MCF 10A (cell line): ENCODE measurements around the gene TMEM135. TPM values are rescaled to one million over a fixed set of nuclear protein-coding genes. Genes with fewer than 3 reads are reported as not detected.

Source experiments
- BruUV-seq: library from RNA; stranded (reverse); fragments of 400-500 nt; replicated peaks from 2 replicates; lab custom pipeline; 2021; lab: Mats Ljungman, UMichigan
- CTCF ChIA-PET: fragments of 300-600 bp; sonication (Branson Sonifier 250); formaldehyde crosslinking; extraction: SDS; loops from one replicate; lab custom pipeline; 2021; ENCODE audit warnings: antibody characterized with exemption, inconsistent platforms; lab: Yijun Ruan, JAX
- POLR2A ChIA-PET: fragments of 300-600, 350-650 bp; sonication (Branson Sonifier 250); formaldehyde crosslinking; extraction: SDS; loops from one replicate; lab custom pipeline; 2020; ENCODE audit warnings: antibody characterized with exemption, inconsistent platforms; lab: Yijun Ruan, JAX
- DNase-seq: peaks from one replicate; pipeline ENCODE4 v3.0.0-alpha.2; 2018; ENCODE audit not compliant: unreplicated experiment
- H3K27ac Mint-ChIP-seq: one replicate; pipeline ENCODE4 v1.8.0; 2022; ENCODE audit warnings: mild to moderate bottlenecking, low read depth, mixed read lengths; ENCODE audit not compliant: unreplicated experiment
- H3K27me3 Mint-ChIP-seq: one replicate; pipeline ENCODE4 v1.8.0; 2022; ENCODE audit warnings: mixed read lengths; ENCODE audit not compliant: insufficient read depth, unreplicated experiment
- H3K36me3 Mint-ChIP-seq: one replicate; pipeline ENCODE4 v1.8.0; 2022; ENCODE audit warnings: mild to moderate bottlenecking, moderate library complexity, mixed read lengths; ENCODE audit not compliant: insufficient read depth, unreplicated experiment
- H3K4me1 Mint-ChIP-seq: one replicate; pipeline ENCODE4 v1.8.0; 2022; ENCODE audit warnings: mixed read lengths; ENCODE audit not compliant: insufficient read depth, unreplicated experiment
- H3K4me3 Mint-ChIP-seq: one replicate; pipeline ENCODE4 v1.8.0; 2022; ENCODE audit warnings: mild to moderate bottlenecking, moderate library complexity, mixed read lengths; ENCODE audit not compliant: unreplicated experiment
- H3K9me3 Mint-ChIP-seq: one replicate; pipeline ENCODE4 v1.8.0; 2022; ENCODE audit warnings: mixed read lengths; ENCODE audit not compliant: unreplicated experiment
- intact Hi-C: fragments of 100-400 bp; cut with micrococcal nuclease; formaldehyde crosslinking; loops from 2 replicates; pipeline ENCODE4 v1.14.1; 2022
- total RNA-seq: library from RNA; stranded (reverse); gene quantifications from 2 replicates; pipeline ENCODE4 v1.2.3, GENCODE V29; 2022
- TF ChIP-seq, protein P1 (sequence below): fragments of 200-600 bp; IDR thresholded peaks from one replicate; pipeline ENCODE4 v1.8.0; 2022; ENCODE audit warnings: antibody characterized with exemption, mild to moderate bottlenecking; ENCODE audit not compliant: unreplicated experiment

Gene TMEM135
- total RNA-seq, 1 experiment from 2014 or later = 10.7 TPM

DNA sequence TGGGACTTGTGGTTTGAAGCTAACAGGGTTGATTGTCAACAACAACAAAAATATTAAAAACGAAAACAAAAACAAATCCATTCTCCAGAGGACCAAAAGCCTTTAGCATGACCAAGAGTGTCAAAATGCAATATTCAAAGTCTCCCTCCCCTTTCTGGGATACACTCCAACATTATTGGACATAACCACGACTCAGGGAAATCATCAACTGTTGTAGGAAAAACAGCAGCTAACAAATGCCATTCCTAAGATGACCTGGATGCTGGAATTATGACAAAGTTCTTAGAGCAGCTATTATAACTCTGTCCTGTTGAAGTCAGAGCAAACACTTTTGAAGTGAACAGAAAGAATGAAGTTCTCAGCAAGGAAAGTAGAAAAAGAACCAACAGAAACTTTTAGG is 143.0 kb downstream of the TMEM135 start:
- intact Hi-C loops = no loop called here
- POLR2A ChIA-PET = interaction anchor here (0.7 kb wide), 1 partner anchor 43 kb away, joined by 3 read pairs; no protein-coding TSS in a partner anchor
- Mint-ChIP-seq H3K36me3 (no peaks in the 10 kb centered on the region), H3K9me3 (peaks cover 7% of the 10 kb centered on the region), H3K27me3 (no peaks in the 10 kb centered on the region), H3K27ac (no peak overlapping the region), H3K4me3 (no peak overlapping the region), H3K4me1 (peaks cover 8% of the 10 kb centered on the region)
- CTCF ChIA-PET = interaction anchor here (0.7 kb wide), 1 partner anchor 121 kb away, joined by 3 read pairs; no protein-coding TSS in a partner anchor
- TF ChIP-seq, protein P1, sequence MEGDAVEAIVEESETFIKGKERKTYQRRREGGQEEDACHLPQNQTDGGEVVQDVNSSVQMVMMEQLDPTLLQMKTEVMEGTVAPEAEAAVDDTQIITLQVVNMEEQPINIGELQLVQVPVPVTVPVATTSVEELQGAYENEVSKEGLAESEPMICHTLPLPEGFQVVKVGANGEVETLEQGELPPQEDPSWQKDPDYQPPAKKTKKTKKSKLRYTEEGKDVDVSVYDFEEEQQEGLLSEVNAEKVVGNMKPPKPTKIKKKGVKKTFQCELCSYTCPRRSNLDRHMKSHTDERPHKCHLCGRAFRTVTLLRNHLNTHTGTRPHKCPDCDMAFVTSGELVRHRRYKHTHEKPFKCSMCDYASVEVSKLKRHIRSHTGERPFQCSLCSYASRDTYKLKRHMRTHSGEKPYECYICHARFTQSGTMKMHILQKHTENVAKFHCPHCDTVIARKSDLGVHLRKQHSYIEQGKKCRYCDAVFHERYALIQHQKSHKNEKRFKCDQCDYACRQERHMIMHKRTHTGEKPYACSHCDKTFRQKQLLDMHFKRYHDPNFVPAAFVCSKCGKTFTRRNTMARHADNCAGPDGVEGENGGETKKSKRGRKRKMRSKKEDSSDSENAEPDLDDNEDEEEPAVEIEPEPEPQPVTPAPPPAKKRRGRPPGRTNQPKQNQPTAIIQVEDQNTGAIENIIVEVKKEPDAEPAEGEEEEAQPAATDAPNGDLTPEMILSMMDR = no peak
- DNase-seq = peak; percentile 9
- BruUV-seq = no TSS peak

GRCh38 chr11:87181143-87181542 is 143.4 kb downstream of the TMEM135 start:
- Mint-ChIP-seq H3K4me1 (peaks cover 8% of the 10 kb centered on the region), H3K27me3 (no peaks in the 10 kb centered on the region), H3K27ac (no peak overlapping the region), H3K36me3 (no peaks in the 10 kb centered on the region), H3K9me3 (peaks cover 7% of the 10 kb centered on the region), H3K4me3 (no peak overlapping the region)
- BruUV-seq = no TSS peak
- TF ChIP-seq, protein P1 = no peak
- no peak for DNase-seq
- ChIA-PET CTCF (interaction anchor here (0.7 kb wide), 1 partner anchor 122 kb away, joined by 3 read pairs; no protein-coding TSS in a partner anchor), POLR2A (interaction anchor here (0.7 kb wide), 1 partner anchor 43 kb away, joined by 3 read pairs; no protein-coding TSS in a partner anchor)
- intact Hi-C loops = no loop called here

GRCh38 chr11:87185228-87185627 is 147.5 kb downstream of the TMEM135 start:
- Mint-ChIP-seq H3K27me3 (no peaks in the 10 kb centered on the region), H3K4me3 (no peak overlapping the region), H3K27ac (no peak overlapping the region), H3K9me3 (no peaks in the 10 kb centered on the region), H3K4me1 (peaks cover 8% of the 10 kb centered on the region), H3K36me3 (no peaks in the 10 kb centered on the region)
- intact Hi-C loops = no loop called here
- CTCF ChIA-PET = interaction anchor here (0.6 to 1.6 kb wide), 3 partner anchors 197 to 1211 kb away, joined by 3 to 4 read pairs (median 3); no protein-coding TSS in a partner anchor
- TF ChIP-seq, protein P1 = no peak
- DNase-seq = no peak
- no TSS peak for BruUV-seq
- POLR2A ChIA-PET = no interaction called here

- Mint-ChIP-seq H3K36me3 (no peaks in the 10 kb centered on the region), H3K27ac (no peak overlapping the region), H3K27me3 (no peaks in the 10 kb centered on the region), H3K4me1 (no peaks in the 10 kb centered on the region), H3K4me3 (no peak overlapping the region), H3K9me3 (no peaks in the 10 kb centered on the region)
- ChIA-PET CTCF (no interaction called here), POLR2A (interaction anchor here (0.7 kb wide), 1 partner anchor 63 kb away, joined by 3 read pairs; no protein-coding TSS in a partner anchor)
- BruUV-seq = no TSS peak
- TF ChIP-seq, protein P1 = no peak
- intact Hi-C loops = no loop called here
- no peak for DNase-seq
Measured at GRCh38 chr11:87187076-87187475, 149.3 kb downstream of the TMEM135 start.
